IMR-90 (cell line): ENCODE data around the gene DND1. TPM values are rescaled to one million over a fixed set of nuclear protein-coding genes. Genes with fewer than 3 reads are reported as not detected.
"Not testable (repeated sequence)": the region's sequence is repeated elsewhere in the genome, so short reads cannot be mapped to it uniquely, and the experiment has no call there.

ENCODE experiments used
- ATAC-seq: fragments of 200-7000 bp; cut with Tn5 transposase; 2 replicates; pipeline ENCODE4 v1.9.1; 2020; ENCODE audit warnings: low read depth, mild to moderate bottlenecking, moderate library complexity
- BruUV-seq: library from RNA; stranded (reverse); fragments of 400-500 nt; replicated peaks from 2 replicates; lab custom pipeline; 2021; lab: Mats Ljungman, UMichigan
- CTCF ChIA-PET: fragments of 300-600 bp; formaldehyde crosslinking; extraction: SDS; loops from one replicate; lab custom pipeline; 2021; ENCODE audit warnings: antibody characterized with exemption; lab: Yijun Ruan, JAX
- POLR2A ChIA-PET: fragments of 300-600 bp; sonication (Branson Sonifier 250); formaldehyde crosslinking; loops from one replicate; lab custom pipeline; 2022; ENCODE audit warnings: antibody characterized with exemption; ENCODE audit not compliant: unreplicated experiment; lab: Charles Lee
- DNase-seq: peaks from one replicate; pipeline ENCODE4 v3.0.0; 2013
- H2AFZ ChIP-seq: replicated peaks from 2 replicates; pipeline ENCODE3; 2013; ENCODE audit warnings: low read length, mild to moderate bottlenecking; ENCODE audit not compliant: poor library complexity
- H2AK5ac ChIP-seq: 2 replicates; pipeline ENCODE4 v1.6.1; 2013; ENCODE audit warnings: low read depth, low read length, inconsistent platforms
- H2AK9ac ChIP-seq: replicated peaks from 2 replicates; pipeline ENCODE3; 2013; ENCODE audit warnings: mild to moderate bottlenecking, low read depth, low read length, moderate library complexity; ENCODE audit not compliant: poor library complexity
- H2BK120ac ChIP-seq: 2 replicates; pipeline ENCODE4 v1.6.1; 2013; ENCODE audit warnings: low read depth, low read length, inconsistent platforms
- H2BK15ac ChIP-seq: 3 replicates; pipeline ENCODE4 v1.6.1; 2013; ENCODE audit warnings: low read depth, low read length, inconsistent platforms
- H2BK20ac ChIP-seq: 2 replicates; pipeline ENCODE4 v1.6.1; 2013; ENCODE audit warnings: low read depth, mild to moderate bottlenecking, inconsistent platforms, low read length, moderate library complexity
- H2BK5ac ChIP-seq: 2 replicates; pipeline ENCODE4 v1.6.1; 2013; ENCODE audit warnings: mild to moderate bottlenecking, low read depth, low read length, inconsistent platforms; ENCODE audit not compliant: poor library complexity, severe bottlenecking
- H3K14ac ChIP-seq: replicated peaks from 2 replicates; pipeline ENCODE4 v1.6.1; 2013; ENCODE audit warnings: low read depth, low read length, inconsistent platforms
- H3K18ac ChIP-seq: 2 replicates; pipeline ENCODE4 v1.6.1; 2013; ENCODE audit warnings: low read depth, low read length, control low read depth
- H3K23ac ChIP-seq: 2 replicates; pipeline ENCODE4 v1.6.1; 2013; ENCODE audit warnings: low read depth, low read length, inconsistent platforms
- H3K27ac ChIP-seq: 2 replicates; pipeline ENCODE4 v1.5.1; 2013; ENCODE audit warnings: mild to moderate bottlenecking, control low read depth, low read length; ENCODE audit not compliant: insufficient read depth
- H3K27me3 ChIP-seq: 2 replicates; pipeline ENCODE4 v1.6.1; 2013; ENCODE audit warnings: low read length; ENCODE audit not compliant: control insufficient read depth, insufficient read depth
- H3K36me3 ChIP-seq: 2 replicates; pipeline ENCODE4 v1.6.1; 2013; ENCODE audit warnings: low read length, mixed read lengths; ENCODE audit not compliant: control insufficient read depth, insufficient read depth
- H3K4ac ChIP-seq: 2 replicates; pipeline ENCODE4 v1.6.1; 2013; ENCODE audit warnings: low read depth, low read length, inconsistent platforms
- H3K4me1 ChIP-seq: 2 replicates; pipeline ENCODE4 v1.6.1; 2013; ENCODE audit warnings: low read length, mixed read lengths; ENCODE audit not compliant: control insufficient read depth, insufficient read depth
- H3K4me2 ChIP-seq: 2 replicates; pipeline ENCODE4 v1.6.1; 2013; ENCODE audit warnings: low read depth, mild to moderate bottlenecking, control low read depth, low read length, moderate library complexity
- H3K4me3 ChIP-seq: 2 replicates; pipeline ENCODE4 v1.5.1; 2013; ENCODE audit warnings: low read depth, mild to moderate bottlenecking, control low read depth, low read length, moderate library complexity; ENCODE audit not compliant: insufficient read depth
- H3K56ac ChIP-seq: 2 replicates; pipeline ENCODE4 v1.6.1; 2013; ENCODE audit warnings: low read length, inconsistent platforms; ENCODE audit not compliant: insufficient read depth; ENCODE audit errors: extremely low read depth
- H3K79me1 ChIP-seq, 2 experiments: 2 replicates each; pipeline ENCODE4 v1.6.1; 2013; ENCODE audit warnings: low read length in 2 of 2, inconsistent platforms in 1 of 2, low read depth in 1 of 2
- H3K9ac ChIP-seq: 2 replicates; pipeline ENCODE4 v1.6.1; 2013; ENCODE audit warnings: low read depth, low read length, control low read depth
- H3K9me1 ChIP-seq: 2 replicates; pipeline ENCODE4 v1.6.1; 2013; ENCODE audit warnings: low read length, inconsistent platforms; ENCODE audit not compliant: insufficient read depth
- H3K9me3 ChIP-seq: 2 replicates; pipeline ENCODE4 v1.6.1; 2013; ENCODE audit warnings: low read length; ENCODE audit not compliant: control insufficient read depth, insufficient read depth
- H4K20me1 ChIP-seq: 2 replicates; pipeline ENCODE4 v1.6.1; 2013; ENCODE audit warnings: low read length, inconsistent platforms; ENCODE audit not compliant: insufficient read depth
- H4K5ac ChIP-seq: 2 replicates; pipeline ENCODE4 v1.6.1; 2013; ENCODE audit warnings: mild to moderate bottlenecking, low read depth, low read length, control low read depth
- H4K8ac ChIP-seq, 2 experiments: 2 replicates each; pipeline ENCODE4 v1.6.1; 2013; ENCODE audit warnings: low read depth in 2 of 2, low read length in 2 of 2, control low read depth in 1 of 2, inconsistent platforms in 1 of 2
- H4K91ac ChIP-seq: 2 replicates; pipeline ENCODE4 v1.6.1; 2013; ENCODE audit warnings: low read depth, low read length, inconsistent platforms; ENCODE audit not compliant: insufficient read depth
- WGBS, 2 experiments: methylation state at CpG; one replicate each; pipeline versions ENCODE4 v1.1.5 to v1.1.7; 2013; ENCODE audit warnings: missing lambda C conversion rate in 2 of 2; ENCODE audit not compliant: insufficient read length in 1 of 2; ENCODE audit errors: extremely low coverage in 2 of 2; 5-methylcytosine and 5-hydroxymethylcytosine counted together
- dilution Hi-C: fragments of 300-500 bp; cut with HindIII; formaldehyde crosslinking; loops from one replicate; pipeline ENCODE4 v1.14.3; 2018; ENCODE audit warnings: low sequenced_read_pairs; ENCODE audit not compliant: unreplicated experiment
- in situ Hi-C: fragments of 300-500 bp; cut with MboI; formaldehyde crosslinking; loops from 3 replicates; pipeline ENCODE4 v1.14.3; 2019; ENCODE audit warnings: low sequenced_read_pairs, inconsistent platforms, mixed read lengths
- intact Hi-C: fragments of 100-400 bp; cut with micrococcal nuclease; formaldehyde crosslinking; loops from 2 replicates; pipeline ENCODE4 v1.10.0; 2022
- polyA plus RNA-seq, 3 experiments: library from polyadenylated mRNA; depleted of rRNA; stranded (reverse); fragments of >200 nt; gene quantifications; 2 replicates each; pipeline ENCODE4 v1.2.3, GENCODE V29; 2012; ENCODE audit warnings: low replicate concordance in 1 of 3
- total RNA-seq: library from RNA; depleted of rRNA; stranded (reverse); fragments of >200 nt; gene quantifications from 2 replicates; pipeline ENCODE4 v1.2.3, GENCODE V29; 2012

The DND1 gene
- total and polyA plus RNA-seq, 2 of the 4 experiments (the other 2 are of a cell fraction) = under 0.01 to 0.67 TPM

- H3K4ac ChIP-seq, H3K79me1 ChIP-seq, H3K18ac ChIP-seq, H2AK5ac ChIP-seq, H2BK20ac ChIP-seq, H3K23ac ChIP-seq, dilution Hi-C loops, DNase-seq, H3K9me3 ChIP-seq, intact Hi-C loops, H3K56ac ChIP-seq, POLR2A ChIA-PET, H3K14ac ChIP-seq, in situ Hi-C loops, BruUV-seq, H3K9ac ChIP-seq, H4K91ac ChIP-seq, H3K9me1 ChIP-seq, H3K4me2 ChIP-seq, H4K5ac ChIP-seq, H4K8ac ChIP-seq, H3K27me3 ChIP-seq, H2AK9ac ChIP-seq, CTCF ChIA-PET, H2BK120ac ChIP-seq, H3K4me3 ChIP-seq, H3K4me1 ChIP-seq, H3K27ac ChIP-seq, H4K20me1 ChIP-seq, H2BK15ac ChIP-seq, H2BK5ac ChIP-seq, ATAC-seq, H2AFZ ChIP-seq: not testable (repeated sequence)
- peaks cover 14% of the 10 kb centered on the region for H3K36me3 ChIP-seq
- no CpG with 5 or more reads among the region's 9 CpGs for WGBS, 2 experiments
Observed at GRCh38 chr5:140708787-140709186, 35.4 kb upstream of the DND1 start.
